Measurements from ENCODE around the gene MCTP1.

The MCTP1 gene

GRCh38 chr5:94747371-94747770 is 537.5 kb downstream of the MCTP1 start:
- no peak for DNase-seq

GRCh38 chr5:94746731-94747124 is 538.2 kb downstream of the MCTP1 start:
- no peak for DNase-seq

- DNase-seq: no peak
These were observed 538.8 kb downstream of the MCTP1 start for GRCh38 chr5:94745786-94746730.

GRCh38 chr5:94744906-94745305 is 540.0 kb downstream of the MCTP1 start:
- DNase-seq: no peak

- no peak for DNase-seq
These were observed 542.0 kb downstream of the MCTP1 start for GRCh38 chr5:94742852-94743251.

- no peak for DNase-seq
These were observed 544.6 kb downstream of the MCTP1 start for GRCh38 chr5:94740286-94740685.

DNA sequence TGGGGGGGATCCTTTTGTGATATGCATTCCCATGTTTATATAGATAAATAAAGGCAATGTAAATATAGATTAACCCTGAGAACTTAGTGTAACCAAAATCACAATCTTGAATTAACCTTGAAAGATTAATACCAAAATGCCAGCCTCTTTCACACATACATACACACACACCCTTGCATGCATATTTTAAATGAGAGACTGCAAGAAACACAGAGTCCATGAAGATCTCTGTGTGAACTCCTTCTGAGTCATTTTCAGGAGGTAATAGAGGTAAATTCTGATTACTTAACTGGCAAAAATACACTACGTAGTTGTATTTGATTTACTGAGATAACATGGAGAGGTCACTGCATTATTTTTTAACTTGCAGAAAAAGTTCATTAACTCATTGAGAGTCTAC is 548.4 kb downstream of the MCTP1 start:
- DNase-seq: no peak

- no peak for DNase-seq
These were observed 553.4 kb downstream of the MCTP1 start for GRCh38 chr5:94731471-94731870.

DNA sequence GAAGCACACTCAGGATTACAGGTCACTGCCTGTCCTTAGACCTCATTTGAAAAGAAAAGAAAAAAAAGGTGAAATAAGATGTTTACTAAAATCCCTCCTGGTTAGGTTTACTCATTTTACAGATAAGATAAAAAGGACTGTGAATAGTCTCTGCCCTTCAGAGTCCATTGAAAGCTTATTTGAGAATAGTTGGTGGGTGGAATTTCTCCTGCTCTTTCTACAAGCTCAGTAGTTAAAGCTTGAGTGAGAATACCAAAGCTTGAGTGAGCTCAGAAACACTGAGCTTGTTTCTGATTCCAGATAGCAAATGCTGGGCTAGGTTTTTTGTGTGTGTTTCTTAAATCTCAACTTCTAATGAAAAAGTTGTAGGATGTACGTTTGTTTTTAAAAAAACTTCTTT is 559.8 kb downstream of the MCTP1 start:
- no peak for DNase-seq

- no peak for DNase-seq
These were observed 569.1 kb downstream of the MCTP1 start for GRCh38 chr5:94715768-94716167.

DNA sequence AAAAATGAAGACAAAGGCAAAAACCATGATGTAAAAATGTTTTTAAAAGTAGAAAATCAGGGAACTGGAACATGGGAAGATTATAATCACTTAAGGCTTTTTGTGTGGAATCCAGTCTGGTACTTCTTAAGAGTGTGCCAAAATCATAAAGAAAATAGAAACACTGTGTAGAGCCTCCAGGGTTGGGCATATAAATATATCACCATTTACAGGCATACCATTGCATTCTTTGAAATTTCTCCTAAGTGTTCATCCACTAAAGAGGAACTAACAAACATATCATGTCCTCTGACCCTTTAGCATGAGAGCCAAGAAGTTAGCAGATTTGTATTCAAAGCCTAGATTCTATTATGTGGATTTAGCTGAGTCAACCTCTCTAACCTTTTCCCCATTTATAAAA is 573.1 kb downstream of the MCTP1 start:
- no peak for DNase-seq

DNA sequence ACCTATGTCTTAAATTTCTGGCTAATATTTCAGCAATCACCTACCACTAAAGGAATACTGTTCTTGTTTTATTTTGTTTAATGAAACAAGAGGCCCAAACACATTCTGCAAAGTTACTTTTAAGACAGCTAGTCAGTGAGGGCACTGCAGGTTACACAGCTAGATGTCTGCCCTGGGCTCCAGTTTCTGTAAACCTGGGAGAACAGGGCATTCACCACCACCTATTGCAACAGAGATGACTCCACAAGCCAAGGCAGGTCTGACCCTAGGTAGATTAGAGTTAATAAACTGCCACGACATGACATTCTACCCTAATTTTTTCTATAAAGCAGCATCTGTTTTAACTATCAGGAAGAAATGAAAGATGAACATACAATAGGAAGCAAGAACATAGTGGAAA is 575.6 kb downstream of the MCTP1 start:
- DNase-seq: no peak

DNA sequence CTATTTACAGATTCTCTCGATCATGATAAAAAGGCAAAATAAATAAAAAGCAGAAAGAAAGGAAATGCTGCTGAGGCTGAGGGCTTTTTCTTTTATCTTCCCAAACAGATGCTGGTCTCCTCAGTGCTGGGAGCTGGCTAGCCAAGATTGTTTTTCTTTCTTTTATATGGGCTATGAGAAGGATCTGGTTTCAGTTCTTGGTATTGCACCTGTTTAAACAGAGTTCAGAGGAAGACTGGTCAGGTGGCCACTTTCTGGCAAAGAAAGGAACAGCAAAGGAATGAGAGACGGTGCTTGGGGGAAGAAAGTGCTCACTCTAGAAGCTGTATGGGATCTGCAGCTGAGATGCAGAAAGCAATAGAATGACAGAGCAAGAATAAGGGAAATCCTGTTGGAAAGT is 577.5 kb downstream of the MCTP1 start:
- no peak for DNase-seq

DNA sequence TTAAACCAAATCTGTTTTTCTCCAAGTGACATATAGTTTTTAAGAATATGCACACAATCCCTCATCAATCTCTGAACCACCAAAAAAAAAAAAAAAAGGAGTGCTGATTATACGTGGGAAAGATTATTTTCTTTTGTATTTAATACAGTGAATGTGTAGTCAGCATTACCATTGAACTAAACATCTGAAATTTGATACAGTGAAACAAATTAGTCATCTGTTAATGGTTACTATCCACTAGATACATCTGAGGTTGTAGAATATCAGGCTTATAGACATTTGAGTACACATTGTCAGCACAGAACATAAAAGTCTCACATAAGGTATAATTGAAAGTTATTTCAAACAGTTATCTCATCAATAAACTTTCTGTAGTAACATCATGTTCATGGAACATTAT is 579.5 kb downstream of the MCTP1 start:
- no peak for DNase-seq

GRCh38 chr5:94702729-94703128 is 582.2 kb downstream of the MCTP1 start:
- no peak for DNase-seq

GRCh38 chr5:94700592-94700991 is 584.3 kb downstream of the MCTP1 start:
- no peak for DNase-seq

- no peak for DNase-seq
These were observed 585.3 kb downstream of the MCTP1 start for GRCh38 chr5:94699562-94699961.

DNA sequence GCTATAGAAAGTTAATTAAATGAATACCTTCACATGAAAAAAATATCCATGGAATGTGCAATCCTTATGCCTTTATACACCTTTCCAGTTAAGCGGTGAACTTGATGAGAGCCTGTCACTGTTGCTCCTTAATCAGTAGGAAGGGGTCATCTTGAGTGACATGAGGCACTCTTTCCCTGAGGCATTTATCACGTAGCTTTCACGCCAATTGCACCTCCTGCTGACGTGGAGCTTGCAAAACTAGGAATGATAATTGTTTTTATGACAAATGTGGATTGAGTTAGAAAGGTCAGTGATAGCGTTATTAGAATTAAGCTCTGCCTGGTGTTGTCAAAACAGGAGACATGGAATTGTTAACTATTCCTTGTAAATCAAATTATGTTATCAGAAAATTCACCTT is 586.7 kb downstream of the MCTP1 start:
- no peak for DNase-seq

GRCh38 chr5:94694671-94695070 is 590.2 kb downstream of the MCTP1 start:
- no peak for DNase-seq

GRCh38 chr5:94693845-94694370 is 591.0 kb downstream of the MCTP1 start:
- DNase-seq: no peak

DNA sequence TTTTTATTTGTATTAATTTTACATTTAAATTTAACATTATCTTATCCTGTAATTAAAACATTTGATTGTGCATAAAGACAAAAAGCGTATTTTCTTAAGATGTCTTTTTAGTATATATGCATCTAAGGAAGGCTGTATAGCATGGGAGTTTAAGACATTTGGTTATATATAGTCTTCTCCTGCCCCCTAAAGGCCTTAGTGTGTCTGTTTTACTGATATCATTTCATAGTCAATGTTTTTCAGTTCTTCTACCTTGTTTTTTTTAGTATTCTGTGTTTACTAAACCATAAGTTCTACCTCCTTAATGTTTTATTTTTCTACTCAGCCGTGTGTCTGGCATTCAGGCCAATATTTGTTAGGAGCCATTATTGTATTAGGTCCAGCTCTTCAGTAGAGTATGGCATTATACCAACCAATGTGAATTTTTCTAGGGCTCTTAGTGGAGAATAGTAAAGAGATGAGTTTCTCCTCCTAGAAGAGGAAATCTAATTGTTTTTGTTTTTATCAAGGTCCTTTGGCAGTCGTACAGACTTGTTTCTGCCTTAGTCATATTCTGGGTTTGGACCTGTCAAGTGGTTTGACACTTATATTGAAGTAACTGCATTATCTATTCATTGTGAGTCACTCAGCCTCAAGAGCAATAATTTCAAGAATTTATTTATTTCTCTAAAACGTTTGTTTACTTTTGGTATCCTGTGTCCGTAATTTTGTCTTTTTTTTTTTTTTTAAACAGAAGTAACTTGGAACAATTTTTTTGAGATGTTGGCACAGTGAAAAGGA is 591.7 kb downstream of the MCTP1 start:
- no peak for DNase-seq

DNA sequence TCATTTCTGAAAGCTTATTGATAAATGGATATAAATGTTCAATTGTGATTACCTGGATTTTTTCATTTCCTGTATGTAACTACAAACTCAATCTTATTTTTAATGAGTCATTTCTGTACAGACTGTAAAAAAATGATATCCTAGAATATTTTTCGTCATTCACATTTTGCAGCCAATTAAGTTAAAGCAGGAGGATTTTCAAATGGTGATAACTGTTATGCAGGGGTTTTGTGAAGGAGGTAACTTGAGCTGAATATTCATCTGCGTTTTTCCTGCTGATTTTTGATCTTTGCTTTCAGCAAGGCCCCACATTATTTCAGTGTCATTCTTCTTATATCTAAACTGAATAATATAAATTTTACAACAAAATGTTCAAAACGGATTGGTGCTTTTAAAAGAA is 592.3 kb downstream of the MCTP1 start:
- no peak for DNase-seq

DNA sequence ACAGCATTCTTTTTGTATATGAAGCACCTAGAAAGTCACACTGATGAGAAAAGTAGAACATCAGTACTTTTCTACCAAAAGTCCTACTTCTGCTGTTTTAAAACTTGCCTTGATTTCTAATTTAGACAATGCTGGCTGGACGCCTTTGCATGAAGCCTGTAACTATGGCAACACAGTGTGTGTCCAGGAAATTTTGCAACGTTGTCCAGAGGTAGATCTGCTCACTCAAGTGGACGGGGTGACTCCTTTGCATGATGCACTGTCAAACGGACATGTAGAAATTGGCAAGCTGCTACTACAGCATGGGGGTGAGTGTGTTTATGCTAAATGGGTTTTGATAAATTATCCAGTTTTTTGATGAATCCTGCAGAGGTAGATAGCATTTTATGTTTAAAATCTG is 592.9 kb downstream of the MCTP1 start:
- no peak for DNase-seq

DNA sequence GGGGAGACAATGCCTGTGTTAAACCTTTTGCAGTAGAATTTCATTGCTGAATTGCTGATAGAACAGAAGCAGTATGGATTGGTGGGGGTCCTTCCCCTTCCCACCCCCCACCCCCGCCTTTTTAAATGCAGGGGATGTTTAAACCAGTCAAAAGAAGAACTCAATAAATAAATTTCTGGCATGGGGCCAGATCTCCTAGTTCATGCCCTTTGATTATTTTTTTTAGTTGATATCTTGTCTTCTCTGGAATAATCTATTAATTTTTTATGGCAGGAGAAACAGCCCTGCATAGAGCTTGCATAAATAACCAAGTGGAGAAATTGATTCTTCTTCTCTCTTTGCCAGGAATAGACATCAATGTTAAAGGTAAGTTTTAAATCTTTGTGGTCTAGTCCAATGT is 593.6 kb downstream of the MCTP1 start:
- DNase-seq: no peak
